Spleen (tissue), 11 donors: ENCODE measurements around the gene LSM14A. TPM values are rescaled to one million over a fixed set of nuclear protein-coding genes. Genes with fewer than 3 reads are reported as not detected.
A peak's percentile ranks its signal among the peaks of the same experiment; 100 is the strongest.

Experiments
- DNase-seq: peaks from one replicate; pipeline ENCODE4 v3.0.0-alpha.2; 2020
- H3K27ac ChIP-seq, 8 donors: fragments of 200-600 bp; sonication (generic) in 7 of 8; 1 replicate in 4 of 8; 2 replicates in 4 of 8; pipeline versions ENCODE4 v1.5.0 to v1.8.0; 2016 to 2021; ENCODE audit warnings: inconsistent platforms in 4 of 8, mild to moderate bottlenecking in 4 of 8, moderate library complexity in 1 of 8
- H3K27me3 ChIP-seq, 7 donors: fragments of 200-600 bp; sonication (generic) in 6 of 7; replicated peaks in 1 of 7; 1 replicate in 4 of 7; 2 replicates in 3 of 7; pipeline versions ENCODE4 v1.5.0 to v1.8.0; 2016 to 2021; ENCODE audit warnings: inconsistent platforms in 3 of 7, mild to moderate bottlenecking in 1 of 7
- H3K36me3 ChIP-seq, 6 donors: fragments of 200-600 bp; sonication (generic) in 5 of 6; 1 replicate in 4 of 6; 2 replicates in 2 of 6; pipeline versions ENCODE4 v1.5.0 to v1.8.0; 2016 to 2021; ENCODE audit warnings: inconsistent platforms in 2 of 6
- H3K4me1 ChIP-seq, 6 donors: fragments of 200-600 bp; sonication (generic) in 5 of 6; 1 replicate in 3 of 6; 2 replicates in 3 of 6; pipeline versions ENCODE4 v1.5.0 to v1.8.0; 2016 to 2021; ENCODE audit warnings: inconsistent platforms in 3 of 6
- H3K4me3 ChIP-seq, 8 donors: fragments of 200-600 bp; sonication (generic) in 7 of 8; 1 replicate in 4 of 8; 2 replicates in 4 of 8; pipeline versions ENCODE4 v1.5.0 to v1.8.0; 2016 to 2021; ENCODE audit warnings: inconsistent platforms in 4 of 8, mild to moderate bottlenecking in 4 of 8, moderate library complexity in 2 of 8
- H3K9me3 ChIP-seq, 8 donors: fragments of 200-600 bp; sonication (generic) in 7 of 8; 1 replicate in 4 of 8; 2 replicates in 4 of 8; pipeline versions ENCODE4 v1.5.0 to v1.8.0; 2016 to 2021; ENCODE audit warnings: inconsistent platforms in 4 of 8
- POLR2A ChIP-seq, 3 donors: fragments of 450-650 bp; IDR thresholded peaks; one replicate each; pipeline ENCODE4 v1.5.1; 2017; ENCODE audit warnings: antibody characterized with exemption in 3 of 3, mild to moderate bottlenecking in 1 of 3
- POLR2AphosphoS5 ChIP-seq, 3 donors: sonication (generic); formaldehyde crosslinking; IDR thresholded peaks; one replicate each; pipeline ENCODE4 v1.5.1; 2017; ENCODE audit warnings: antibody characterized with exemption in 3 of 3
- WGBS, 5 donors: extraction: QIAGEN DNeasy Blood & Tissue Kit in 3 of 5; methylation state at CpG; one replicate each; pipeline versions ENCODE4 v1.1.5 to v1.1.7; 2013 to 2018; 5-methylcytosine and 5-hydroxymethylcytosine counted together
- intact Hi-C: fragments of 100-400 bp; cut with DNase I; formaldehyde crosslinking; loops from one replicate; pipeline ENCODE4 v1.15.0; 2023; ENCODE audit warnings: low total_unique reads
- polyA plus RNA-seq, 3 donors: library from polyadenylated mRNA; stranded (reverse); fragments of 200-250 nt; gene quantifications; one replicate each; pipeline ENCODE4 v1.2.1, GENCODE V29; 2013
- total RNA-seq, 7 donors: library from RNA; depleted of rRNA in 3 of 7; stranded (reverse); fragments of >200 nt in 3 of 7; fragmentation: NEBNext Ultra II Directional in 4 of 7; extraction: Animal tissue kit (Norgen Biotek cat#: 25700) in 4 of 7; gene quantifications; one replicate each; pipeline versions ENCODE4 v1.1.0 to v1.2.1, GENCODE V29; 2016 to 2021
- TF ChIP-seq, protein P1 (sequence below), 11 experiments: fragments of 200-600 bp in 7 of 11; fragments of 450-650 bp in 4 of 11; sonication (generic) in 4 of 11; IDR thresholded peaks in 8 of 11; conservative IDR thresholded peaks in 3 of 11; 1 replicate in 7 of 11; 2 replicates in 4 of 11; pipeline versions ENCODE4 v1.4.0 to v1.8.0; 2016 to 2021; ENCODE audit warnings: antibody characterized with exemption in 11 of 11, inconsistent platforms in 4 of 11, mild to moderate bottlenecking in 1 of 11
- donor health status: healthy with polysubstance abuse.
- donor health status: DM: no; HTN: no; CAD: no; lungs with moderate emphysema.
- donor health status: DM: no; HTN: no; CAD: no.
- donor health status: Bipolar disorder and iron deficiency.
- donor health status: healthy.
- donor health status: DM: no; HTN: no; CAD: no.
- donor health status: DM: yes; HTN: yes; CAD: no.

LSM14A gene
- total and polyA plus RNA-seq, 10 donors = 46.8 to 187 (median 122) TPM

DNA sequence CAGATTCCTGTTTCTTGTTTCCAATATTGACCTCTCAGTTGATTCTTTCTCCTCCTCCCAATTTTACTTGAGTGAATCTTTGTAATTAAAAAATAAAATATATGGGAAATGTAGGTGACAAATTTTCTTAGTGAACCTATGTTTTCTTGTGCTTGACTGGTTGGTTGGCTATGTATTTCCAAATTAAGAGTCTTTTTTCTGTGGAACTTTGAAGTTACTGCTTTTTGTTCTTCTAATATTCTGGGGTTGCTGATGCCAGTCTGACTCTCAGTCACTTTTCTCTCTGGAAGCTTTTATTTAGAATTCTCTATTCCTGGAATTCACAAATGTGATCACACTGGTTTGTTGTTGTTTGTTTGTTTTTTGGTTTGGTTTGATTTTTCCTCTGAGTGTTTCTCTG is 9.8 kb downstream of the LSM14A start:
- peaks cover 0 to 31% (median 2%) of the 10 kb centered on the region in 6 donors for H3K36me3 ChIP-seq
- peaks cover 40 to 100% (median 97%) of the 10 kb centered on the region in 6 donors for H3K4me1 ChIP-seq
- H3K9me3 ChIP-seq = no peaks in the 10 kb centered on the region
- no peak overlapping the region for H3K4me3 ChIP-seq
- no peak for DNase-seq
- no peak overlapping the region for H3K27ac ChIP-seq
- H3K27me3 ChIP-seq = no peaks in the 10 kb centered on the region
- TF ChIP-seq POLR2AphosphoS5 (IDR thresholded peaks at IDR 0.05) = no peak
- TF ChIP-seq POLR2A (IDR thresholded peaks at IDR 0.05) = no peak
- TF ChIP-seq, protein P1, sequence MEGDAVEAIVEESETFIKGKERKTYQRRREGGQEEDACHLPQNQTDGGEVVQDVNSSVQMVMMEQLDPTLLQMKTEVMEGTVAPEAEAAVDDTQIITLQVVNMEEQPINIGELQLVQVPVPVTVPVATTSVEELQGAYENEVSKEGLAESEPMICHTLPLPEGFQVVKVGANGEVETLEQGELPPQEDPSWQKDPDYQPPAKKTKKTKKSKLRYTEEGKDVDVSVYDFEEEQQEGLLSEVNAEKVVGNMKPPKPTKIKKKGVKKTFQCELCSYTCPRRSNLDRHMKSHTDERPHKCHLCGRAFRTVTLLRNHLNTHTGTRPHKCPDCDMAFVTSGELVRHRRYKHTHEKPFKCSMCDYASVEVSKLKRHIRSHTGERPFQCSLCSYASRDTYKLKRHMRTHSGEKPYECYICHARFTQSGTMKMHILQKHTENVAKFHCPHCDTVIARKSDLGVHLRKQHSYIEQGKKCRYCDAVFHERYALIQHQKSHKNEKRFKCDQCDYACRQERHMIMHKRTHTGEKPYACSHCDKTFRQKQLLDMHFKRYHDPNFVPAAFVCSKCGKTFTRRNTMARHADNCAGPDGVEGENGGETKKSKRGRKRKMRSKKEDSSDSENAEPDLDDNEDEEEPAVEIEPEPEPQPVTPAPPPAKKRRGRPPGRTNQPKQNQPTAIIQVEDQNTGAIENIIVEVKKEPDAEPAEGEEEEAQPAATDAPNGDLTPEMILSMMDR (IDR thresholded peaks at IDR 0.05 in 8 of 11, conservative IDR thresholded peaks at IDR 0.05 in 3 of 11) = no peak
- intact Hi-C loops = no loop called here

GRCh38 chr19:34184880-34185491 is 12.7 kb downstream of the LSM14A start:
- Histone ChIP-seq H3K36me3 (peaks cover 0 to 27% (median 2%) of the 10 kb centered on the region in 6 donors), H3K27ac (peak overlapping the region in 2 of 8 donors; percentile 19 to 51), H3K4me3 (peak overlapping the region in 1 of 8 donors; percentile 17), H3K27me3 (no peaks in the 10 kb centered on the region), H3K4me1 (peaks cover 51 to 100% (median 96%) of the 10 kb centered on the region in 6 donors), H3K9me3 (no peaks in the 10 kb centered on the region)
- TF ChIP-seq POLR2A (IDR thresholded peaks at IDR 0.05) (no peak), POLR2AphosphoS5 (IDR thresholded peaks at IDR 0.05) (no peak)
- TF ChIP-seq, protein P1 (IDR thresholded peaks at IDR 0.05 in 8 of 11, conservative IDR thresholded peaks at IDR 0.05 in 3 of 11) = no peak
- intact Hi-C loops = no loop called here
- WGBS, 5 donors = 26 to 48% (median 30%) methylated on average over 6 of the region's 6 CpGs
- DNase-seq = no peak

DNA sequence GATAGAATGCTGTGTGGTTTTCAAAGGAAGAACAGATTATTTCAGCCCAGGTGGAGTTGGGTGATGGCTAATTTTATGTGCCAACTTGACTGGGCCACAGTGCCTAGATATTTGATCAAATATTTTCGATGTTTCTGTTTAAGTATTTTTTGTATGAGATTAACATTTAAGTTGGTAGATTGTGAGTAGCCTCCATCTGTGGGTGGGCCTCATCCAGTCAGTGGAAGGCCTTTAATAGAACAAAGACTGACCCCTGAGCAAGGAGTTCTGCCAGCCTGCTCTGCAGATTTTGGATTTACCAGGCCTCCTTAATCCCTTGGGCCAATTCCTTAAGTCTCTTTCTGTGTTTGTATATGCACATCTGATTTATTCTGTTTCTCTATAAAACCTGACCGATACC is 13.9 kb downstream of the LSM14A start:
- DNase-seq = no peak
- WGBS, 5 donors = 95 to 97% (median 96%) methylated on average over 2 of the region's 2 CpGs
- Histone ChIP-seq H3K27ac (no peak overlapping the region), H3K36me3 (peaks cover 0 to 17% (median under 1%) of the 10 kb centered on the region in 6 donors), H3K4me3 (no peak overlapping the region), H3K27me3 (no peaks in the 10 kb centered on the region), H3K9me3 (no peaks in the 10 kb centered on the region), H3K4me1 (peaks cover 49 to 100% (median 96%) of the 10 kb centered on the region in 6 donors)
- intact Hi-C loops = no loop called here
- TF ChIP-seq, protein P1 (IDR thresholded peaks at IDR 0.05 in 8 of 11, conservative IDR thresholded peaks at IDR 0.05 in 3 of 11) = no peak
- TF ChIP-seq POLR2A (IDR thresholded peaks at IDR 0.05) (no peak), POLR2AphosphoS5 (IDR thresholded peaks at IDR 0.05) (no peak)

GRCh38 chr19:34187011-34187410 is 14.7 kb downstream of the LSM14A start:
- H3K36me3 ChIP-seq = peaks cover 0 to 11% (median 0%) of the 10 kb centered on the region in 6 donors
- no peak for DNase-seq
- H3K4me1 ChIP-seq = peaks cover 48 to 100% (median 94%) of the 10 kb centered on the region in 6 donors
- H3K9me3 ChIP-seq = no peaks in the 10 kb centered on the region
- intact Hi-C loops = no loop called here
- TF ChIP-seq, protein P1 (IDR thresholded peaks at IDR 0.05 in 8 of 11, conservative IDR thresholded peaks at IDR 0.05 in 3 of 11) = no peak
- no peaks in the 10 kb centered on the region for H3K27me3 ChIP-seq
- H3K4me3 ChIP-seq = no peak overlapping the region
- 93 to 98% (median 97%) methylated on average over 8 of the region's 8 CpGs for WGBS, 5 donors
- H3K27ac ChIP-seq = no peak overlapping the region
